ENCODE data around the gene WDR82.

WDR82 gene, protein sequence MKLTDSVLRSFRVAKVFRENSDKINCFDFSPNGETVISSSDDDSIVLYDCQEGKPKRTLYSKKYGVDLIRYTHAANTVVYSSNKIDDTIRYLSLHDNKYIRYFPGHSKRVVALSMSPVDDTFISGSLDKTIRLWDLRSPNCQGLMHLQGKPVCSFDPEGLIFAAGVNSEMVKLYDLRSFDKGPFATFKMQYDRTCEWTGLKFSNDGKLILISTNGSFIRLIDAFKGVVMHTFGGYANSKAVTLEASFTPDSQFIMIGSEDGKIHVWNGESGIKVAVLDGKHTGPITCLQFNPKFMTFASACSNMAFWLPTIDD

DNA sequence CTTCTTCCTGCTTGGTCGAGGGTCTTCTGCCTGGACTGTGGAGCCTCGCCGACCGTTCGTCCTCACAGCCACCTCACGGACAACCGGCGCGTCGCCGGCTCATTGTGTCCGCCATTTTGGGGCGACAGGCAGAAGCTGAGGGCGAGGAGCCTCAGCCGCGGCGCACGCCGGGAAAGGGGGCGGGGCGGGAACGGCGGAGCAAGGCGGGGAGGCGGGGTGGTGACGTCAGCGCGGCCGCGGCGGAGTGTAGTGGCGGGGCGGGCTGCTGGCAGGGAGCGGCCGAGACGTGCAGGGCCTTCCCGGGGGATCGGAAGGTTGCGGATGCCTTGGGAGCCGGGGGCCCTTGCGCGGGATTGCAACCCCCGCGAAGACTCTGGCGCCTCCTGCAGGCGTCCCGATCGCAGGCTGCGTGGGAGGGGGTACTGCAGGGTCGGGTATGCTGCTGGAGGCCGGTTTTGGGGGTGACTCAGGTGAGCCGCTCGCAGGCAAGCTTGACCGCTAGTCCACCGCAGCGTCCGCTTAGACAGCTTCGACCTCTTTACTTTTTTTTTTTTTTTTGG is at the start of gene WDR82:
WDR82 (minus strand) TSS at position 140 of the 560 bp plus-strand sequence. CDS start 288 bp downstream, outside the sequence.
- in situ Hi-C loops (cut with MboI; ENCODE audit: low sequenced_read_pairs) = no loop called here

DNA sequence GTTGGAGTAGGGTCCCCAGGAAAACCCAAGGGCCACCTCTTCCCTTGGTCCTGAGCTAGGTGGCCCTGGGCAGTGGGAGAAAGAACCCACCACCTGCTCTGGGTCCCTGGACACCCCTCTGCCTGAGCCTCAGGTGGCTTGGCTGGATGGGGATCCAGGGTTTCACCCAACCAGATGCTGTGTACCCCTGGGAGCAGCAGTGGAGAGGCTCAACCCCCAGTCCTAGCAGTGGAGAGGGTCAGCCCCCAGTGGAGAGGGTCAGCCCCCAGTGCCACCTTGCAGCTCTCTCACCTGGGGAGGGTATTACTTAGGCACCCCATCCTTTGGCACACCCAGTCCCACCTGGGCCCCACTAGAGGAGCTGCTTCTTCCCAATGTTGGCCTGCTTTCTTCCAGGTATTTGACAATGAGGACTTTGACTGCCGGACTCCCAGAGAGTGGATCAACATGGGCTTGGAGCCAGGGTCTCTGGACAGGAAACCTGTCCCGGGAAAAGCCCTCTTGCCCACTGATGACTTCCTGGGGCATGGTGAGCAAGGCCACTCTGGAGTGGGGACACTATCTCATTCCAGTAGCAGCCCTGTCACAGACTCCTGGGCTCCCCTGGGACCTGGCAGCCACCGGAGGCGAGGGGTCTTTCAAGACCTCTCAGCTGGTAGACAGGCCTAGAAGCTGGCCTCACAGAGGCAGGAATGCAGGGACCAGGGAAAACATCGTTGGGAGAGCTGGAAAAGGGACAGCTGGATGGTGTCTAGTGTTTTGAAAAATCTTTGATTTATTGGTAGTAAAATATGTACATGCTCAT is 49.2 kb upstream of the WDR82 start:
- in situ Hi-C loops (cut with MboI; ENCODE audit: low sequenced_read_pairs) = loop anchor here (25.0 kb wide), 1 partner anchor 90 kb away; the partner anchor contains the start of genes PPM1M, TLR9 and TWF2

DNA sequence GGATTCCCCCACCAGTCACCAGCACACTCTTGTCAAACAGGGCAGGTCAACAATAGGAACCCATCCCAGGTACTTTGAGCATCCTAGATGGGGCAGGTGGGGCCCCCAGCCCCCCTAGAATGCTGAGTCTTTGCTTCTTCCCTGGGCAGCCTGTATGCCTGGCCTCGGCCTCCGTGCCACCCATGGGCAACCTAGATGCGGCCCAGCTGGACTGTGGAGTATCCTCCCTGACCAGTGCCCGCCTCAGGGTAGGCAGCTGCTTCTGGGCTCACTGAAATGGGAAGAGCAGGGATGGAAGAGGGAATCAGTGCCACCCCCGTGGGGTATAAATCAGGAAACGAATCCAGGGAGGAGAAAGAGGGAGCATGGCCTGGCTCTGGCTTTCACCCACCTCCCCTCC is 48.5 kb upstream of the WDR82 start:
- in situ Hi-C loops (cut with MboI; ENCODE audit: low sequenced_read_pairs) = loop anchor here (25.0 kb wide), 1 partner anchor 90 kb away; the partner anchor contains the start of genes PPM1M, TLR9 and TWF2

DNA sequence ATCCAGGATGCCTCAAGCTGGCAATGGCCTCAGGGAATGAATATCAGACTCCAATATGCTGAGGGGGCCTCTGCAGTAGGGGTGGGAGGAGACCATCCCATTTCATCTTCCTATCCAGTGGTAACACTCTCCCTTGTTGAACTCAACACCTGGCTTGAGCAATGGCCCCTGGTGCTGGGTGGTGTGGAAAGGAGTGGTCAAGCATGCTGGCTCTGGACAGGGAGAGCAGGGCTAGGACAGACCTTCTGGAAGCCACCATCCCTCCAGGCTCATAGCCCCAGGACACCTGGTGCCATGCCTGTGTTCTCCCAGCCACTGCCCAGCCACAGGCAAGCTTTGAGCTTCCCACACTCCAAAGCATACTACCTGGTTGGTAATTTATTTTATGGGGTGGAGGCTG is 47.2 kb upstream of the WDR82 start:
- in situ Hi-C loops (cut with MboI; ENCODE audit: low sequenced_read_pairs) = loop anchor here (25.0 kb wide), 1 partner anchor 88 kb away; the partner anchor contains the start of genes PPM1M, TLR9 and TWF2

DNA sequence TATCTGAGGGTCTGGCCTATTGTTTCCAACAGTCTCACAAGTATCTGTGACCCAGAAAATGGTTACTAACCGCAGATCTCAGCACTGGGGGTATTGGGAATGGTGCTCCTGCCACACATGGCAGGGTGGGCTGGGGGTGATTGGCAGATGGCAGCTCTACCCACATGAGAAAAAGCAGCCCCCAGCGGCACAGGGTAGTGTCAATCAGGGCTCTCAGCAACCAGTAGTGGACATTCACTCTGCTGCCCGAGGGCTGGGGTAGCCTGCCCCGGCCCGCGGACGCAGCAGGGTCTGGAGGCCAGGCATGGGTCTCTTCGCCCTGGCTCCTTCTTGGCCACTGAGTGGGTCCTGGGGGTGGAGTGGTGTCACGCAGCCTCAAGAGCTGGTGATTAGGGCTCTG is 46.2 kb upstream of the WDR82 start:
- in situ Hi-C loops (cut with MboI; ENCODE audit: low sequenced_read_pairs) = loop anchor here (25.0 kb wide), 1 partner anchor 87 kb away; the partner anchor contains the start of genes PPM1M, TLR9 and TWF2

DNA sequence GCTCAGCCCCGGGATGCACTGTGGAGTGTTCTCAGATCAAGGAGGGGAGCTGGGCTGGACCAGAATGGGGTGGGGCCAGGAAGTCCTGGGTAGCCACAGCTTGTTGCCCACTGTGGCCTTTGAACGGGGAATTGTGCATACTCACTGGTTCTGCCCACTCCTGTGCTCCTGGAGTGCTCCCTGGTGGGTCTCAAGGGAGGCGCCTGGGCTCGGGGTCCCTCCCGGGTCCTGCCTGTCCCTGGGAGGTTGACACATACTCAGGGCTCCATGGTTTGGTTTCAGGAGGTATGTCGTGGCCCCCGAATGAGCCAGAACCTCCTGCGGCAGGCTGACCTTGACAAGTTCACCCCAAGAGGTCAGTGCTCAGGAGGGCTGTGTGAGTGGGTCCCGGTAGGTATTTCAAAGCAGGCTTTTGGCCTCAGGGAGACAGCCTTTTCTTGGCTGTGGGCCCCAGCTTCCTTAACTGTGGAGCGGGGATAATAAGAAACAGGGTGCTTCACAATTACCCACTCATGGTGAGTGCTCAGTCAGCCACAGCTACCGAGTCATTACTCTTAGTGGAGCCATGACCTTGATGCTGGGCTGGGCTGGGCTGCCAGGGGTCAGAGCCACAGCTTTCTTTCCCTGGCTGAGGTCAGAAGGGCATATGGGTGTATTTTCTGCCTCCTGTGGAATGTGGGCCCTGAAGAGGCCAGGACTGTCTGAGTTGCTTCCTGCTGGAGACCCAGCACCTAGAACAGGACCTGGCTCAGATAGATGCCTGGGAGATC is 45.3 kb upstream of the WDR82 start:
- in situ Hi-C loops (cut with MboI; ENCODE audit: low sequenced_read_pairs) = no loop called here

DNA sequence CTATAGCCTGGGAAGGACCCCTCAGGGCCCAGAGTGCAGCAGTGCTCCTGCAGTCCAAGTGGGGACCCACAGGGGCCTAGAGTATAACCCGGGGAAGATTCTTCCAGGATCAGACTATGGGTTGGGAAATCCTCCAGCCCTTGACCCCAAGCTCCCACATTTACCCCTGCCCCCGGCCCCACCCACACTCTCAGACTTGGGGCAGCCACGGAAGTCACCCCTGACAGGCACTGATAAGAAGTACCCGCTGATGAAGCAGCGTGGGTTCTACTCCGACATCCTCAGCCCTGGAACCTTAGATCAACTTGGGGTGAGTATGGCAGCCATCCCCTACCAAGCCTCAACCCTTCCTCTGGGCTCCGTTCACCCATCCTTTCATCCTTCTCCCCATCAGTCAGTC is 44.0 kb upstream of the WDR82 start:
- in situ Hi-C loops (cut with MboI; ENCODE audit: low sequenced_read_pairs) = no loop called here

DNA sequence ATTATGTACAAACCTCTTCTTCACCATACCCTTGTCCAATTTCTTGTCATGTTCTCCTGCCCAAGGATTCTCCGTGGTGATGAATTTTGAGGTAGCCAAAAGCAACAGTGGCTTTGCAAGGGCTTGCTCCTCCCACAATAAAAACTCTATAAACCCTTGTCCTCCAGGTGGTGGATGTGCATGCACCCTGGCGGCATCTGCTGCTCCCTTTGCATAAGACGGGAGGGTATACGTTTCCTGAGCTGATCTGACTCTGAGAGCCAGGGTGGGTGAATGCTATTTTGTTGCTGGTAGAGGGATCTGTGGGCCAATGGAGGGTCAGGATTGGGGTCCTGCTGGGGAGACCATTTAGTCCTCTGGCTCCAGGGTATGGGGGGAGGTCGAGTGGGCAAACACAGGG is 43.0 kb upstream of the WDR82 start:
- in situ Hi-C loops (cut with MboI; ENCODE audit: low sequenced_read_pairs) = no loop called here

DNA sequence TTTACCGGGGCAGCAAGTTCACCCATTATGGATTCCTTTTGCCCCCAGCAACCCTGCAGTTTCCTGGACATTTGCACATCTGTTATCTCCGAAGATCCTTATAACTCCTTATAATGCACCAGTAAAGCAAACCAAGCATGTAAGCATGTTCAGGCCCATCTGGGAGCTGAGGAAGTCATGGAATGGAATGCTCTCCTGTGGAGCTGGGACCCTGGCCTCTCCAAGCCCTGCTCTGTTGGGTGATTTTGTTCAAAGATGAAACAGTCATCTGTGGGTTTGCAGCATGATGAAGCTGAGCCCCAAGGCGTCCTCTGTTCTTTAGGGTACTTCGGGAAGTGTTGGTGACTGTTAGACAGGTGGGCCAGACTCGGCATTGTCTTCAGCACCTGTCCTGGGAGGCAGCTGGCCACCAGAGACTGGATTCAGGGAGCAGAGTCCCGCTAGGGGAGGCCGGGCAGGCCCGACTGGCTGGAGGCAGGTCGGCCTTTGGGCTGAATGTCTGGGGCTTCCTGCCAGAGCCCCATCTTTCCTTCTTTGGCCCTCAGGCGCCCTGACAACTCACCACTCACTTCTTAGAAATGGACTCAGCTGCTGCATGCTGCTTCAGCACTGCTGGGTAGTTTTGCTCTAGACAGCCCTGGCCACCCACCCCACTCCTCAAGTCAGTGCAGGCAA is 41.6 kb upstream of the WDR82 start:
- in situ Hi-C loops (cut with MboI; ENCODE audit: low sequenced_read_pairs) = no loop called here

DNA sequence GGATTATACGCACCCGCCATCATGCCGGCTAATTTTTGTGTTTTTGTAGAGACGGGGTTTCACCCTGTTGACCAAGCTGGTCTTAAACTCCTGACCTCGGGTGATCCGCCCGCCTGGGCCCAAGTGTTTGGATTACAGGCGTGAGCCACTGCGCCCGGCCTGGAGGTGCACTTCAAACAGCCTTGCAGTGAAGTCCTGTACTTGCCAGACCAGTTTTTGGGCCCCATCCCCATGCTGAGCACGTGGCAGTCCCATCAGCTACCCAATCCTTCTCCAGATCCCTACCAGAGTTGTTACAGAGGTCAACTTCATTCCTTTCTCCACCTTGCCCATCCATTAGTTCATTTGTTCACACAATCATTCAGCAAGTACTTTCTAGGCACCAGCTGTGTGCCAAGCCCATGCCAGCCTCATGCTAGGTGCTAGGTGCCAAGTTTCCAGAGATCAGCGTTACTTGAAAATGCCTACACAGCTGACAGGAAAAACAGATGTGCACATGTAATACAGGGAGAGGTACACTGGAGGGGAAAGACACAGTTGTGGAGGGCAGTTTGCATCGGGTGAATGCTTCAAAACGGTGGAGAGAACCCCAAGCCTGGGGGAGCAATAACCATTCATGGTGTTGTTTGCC is 39.9 kb upstream of the WDR82 start:
- in situ Hi-C loops (cut with MboI; ENCODE audit: low sequenced_read_pairs) = no loop called here

DNA sequence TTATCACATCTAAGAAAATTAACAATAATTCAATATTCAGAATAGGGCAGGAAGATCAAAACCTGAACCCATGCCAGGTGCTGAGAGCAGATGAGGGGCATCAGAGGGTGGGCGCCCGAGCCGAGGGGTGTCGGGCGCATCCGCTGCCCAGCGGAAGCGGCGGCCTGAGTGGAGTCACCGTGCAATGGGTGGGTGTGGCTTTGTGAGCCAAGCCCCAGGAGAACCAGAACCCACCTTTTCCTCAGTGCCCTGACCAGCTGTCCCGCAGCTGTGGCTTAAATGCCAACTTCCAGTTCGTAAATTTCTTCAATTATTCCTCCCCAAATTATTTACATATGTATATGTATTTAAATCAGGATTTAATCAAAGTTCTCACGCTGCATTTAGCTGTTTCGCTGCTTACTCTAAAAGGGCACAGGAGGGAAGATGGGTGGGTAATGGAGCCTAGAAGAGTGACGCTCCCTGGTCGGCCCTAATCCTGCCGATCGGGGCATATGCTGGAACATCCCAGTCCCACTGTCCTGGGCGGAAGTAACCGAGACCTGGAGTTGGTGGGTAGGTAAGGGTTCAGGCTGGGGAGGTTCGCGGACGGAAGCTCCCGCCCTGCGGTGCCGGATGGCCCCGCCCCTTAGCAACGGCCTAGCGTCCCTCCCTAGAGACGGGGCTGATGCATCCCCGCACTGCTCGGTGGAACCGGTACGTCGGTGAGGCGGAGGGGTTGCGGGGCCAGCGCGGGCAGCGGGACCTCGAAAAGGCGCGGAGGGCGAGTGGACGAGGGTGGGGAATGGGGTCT is 39.0 kb upstream of the WDR82 start:
- in situ Hi-C loops (cut with MboI; ENCODE audit: low sequenced_read_pairs) = no loop called here

DNA sequence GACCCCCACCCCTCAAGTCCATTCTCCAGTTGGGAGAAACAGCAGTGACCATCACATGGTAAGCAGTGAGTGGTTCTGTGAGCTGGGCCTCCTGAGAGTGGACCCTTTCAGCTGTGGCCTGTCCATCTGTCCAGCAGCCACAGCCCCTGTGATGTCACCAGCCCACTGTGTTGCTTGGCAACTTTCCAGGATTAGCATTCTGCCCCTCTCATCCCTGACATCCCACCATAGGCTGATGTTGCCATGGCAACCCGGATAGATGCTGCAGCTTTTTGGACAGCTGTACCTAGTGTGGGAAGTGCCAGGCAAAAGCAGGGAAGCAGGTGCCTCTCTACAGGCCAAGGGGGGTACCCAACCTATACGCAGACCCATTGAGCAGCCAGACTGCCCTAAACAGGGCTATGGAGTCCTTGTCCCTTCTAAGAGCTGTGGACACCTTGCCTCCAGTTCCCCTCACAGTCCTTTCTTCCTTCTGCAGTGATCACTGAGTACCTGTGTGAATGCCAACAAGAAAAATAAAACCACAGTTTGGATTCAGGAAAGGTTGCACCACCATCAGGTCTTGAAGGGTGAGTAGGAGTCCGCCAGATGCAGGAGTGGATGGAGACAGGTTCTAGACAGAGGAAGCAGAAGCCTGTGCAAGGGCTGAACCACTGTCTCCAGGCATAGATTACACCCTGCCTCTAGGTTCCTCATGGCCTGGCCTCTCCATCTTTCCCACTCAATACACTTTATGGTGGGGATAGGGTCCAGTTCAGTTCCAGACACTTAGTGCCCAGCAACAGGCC is 37.7 kb upstream of the WDR82 start, which contains the start of gene DNAH1:
DNAH1 (plus strand) TSS at position 343 of the 788 bp plus-strand sequence. CDS start 6,124 bp downstream, outside the sequence.
- in situ Hi-C loops (cut with MboI; ENCODE audit: low sequenced_read_pairs) = no loop called here

DNA sequence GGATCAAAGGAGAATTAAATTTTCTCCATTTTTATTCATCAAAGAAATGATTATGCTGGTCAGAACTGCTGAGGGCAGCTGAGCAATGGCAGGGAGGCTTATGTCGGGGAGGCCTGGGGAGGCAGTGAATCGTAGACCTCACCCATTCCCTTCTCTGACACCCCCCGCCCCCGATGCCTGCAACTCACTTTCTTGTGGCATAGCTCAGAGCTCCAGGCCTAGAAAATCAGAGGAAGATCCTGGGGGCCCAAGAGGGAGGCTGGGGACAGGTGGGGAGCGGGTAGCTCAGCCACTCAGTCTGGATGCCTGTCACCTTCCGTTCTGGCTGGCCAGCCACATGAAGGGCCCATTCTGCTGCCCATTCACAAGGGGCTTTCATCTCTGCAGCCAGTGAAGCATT is 36.6 kb upstream of the WDR82 start:
- in situ Hi-C loops (cut with MboI; ENCODE audit: low sequenced_read_pairs) = no loop called here

DNA sequence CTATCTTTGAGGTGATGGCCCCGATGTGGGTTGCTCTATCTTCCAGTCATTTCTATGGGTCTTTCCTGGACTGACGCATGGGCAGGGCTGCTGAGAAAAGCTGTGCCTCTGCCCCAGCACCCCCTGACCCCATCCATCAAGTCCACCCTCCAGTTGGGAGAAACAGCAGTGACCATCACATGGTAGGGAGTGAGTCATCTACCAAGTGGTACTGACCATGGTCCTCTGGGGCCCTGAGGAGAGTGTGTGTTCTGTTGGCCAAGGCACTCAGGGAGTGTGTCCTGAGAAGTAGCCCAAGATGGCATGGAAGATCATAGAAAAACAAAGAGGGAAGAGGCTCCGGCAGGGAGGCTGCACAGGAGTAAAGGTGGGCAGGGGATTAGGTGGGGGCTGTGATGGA is 36.0 kb upstream of the WDR82 start:
- in situ Hi-C loops (cut with MboI; ENCODE audit: low sequenced_read_pairs) = no loop called here

DNA sequence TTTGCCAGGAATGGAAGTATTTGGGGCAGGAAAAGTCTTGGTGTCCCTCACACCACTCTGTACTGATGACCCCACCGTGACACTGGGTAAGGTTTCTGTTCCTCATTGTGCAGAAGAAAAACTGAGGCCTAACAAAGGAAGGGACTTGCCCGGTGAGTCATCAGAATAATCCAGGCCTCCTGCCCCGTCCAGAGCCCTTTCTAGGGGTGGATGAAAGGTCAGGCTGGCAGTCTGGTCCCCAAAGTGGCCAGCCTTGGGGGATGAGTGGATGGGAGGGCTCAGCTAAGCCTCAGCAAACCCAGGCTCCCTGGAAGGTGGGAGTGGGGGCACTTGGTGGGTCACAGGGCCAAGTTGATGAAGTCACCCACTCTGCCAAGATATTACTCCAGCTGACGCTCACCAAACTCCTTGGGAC is 35.3 kb upstream of the WDR82 start:
- in situ Hi-C loops (cut with MboI; ENCODE audit: low sequenced_read_pairs) = no loop called here

DNA sequence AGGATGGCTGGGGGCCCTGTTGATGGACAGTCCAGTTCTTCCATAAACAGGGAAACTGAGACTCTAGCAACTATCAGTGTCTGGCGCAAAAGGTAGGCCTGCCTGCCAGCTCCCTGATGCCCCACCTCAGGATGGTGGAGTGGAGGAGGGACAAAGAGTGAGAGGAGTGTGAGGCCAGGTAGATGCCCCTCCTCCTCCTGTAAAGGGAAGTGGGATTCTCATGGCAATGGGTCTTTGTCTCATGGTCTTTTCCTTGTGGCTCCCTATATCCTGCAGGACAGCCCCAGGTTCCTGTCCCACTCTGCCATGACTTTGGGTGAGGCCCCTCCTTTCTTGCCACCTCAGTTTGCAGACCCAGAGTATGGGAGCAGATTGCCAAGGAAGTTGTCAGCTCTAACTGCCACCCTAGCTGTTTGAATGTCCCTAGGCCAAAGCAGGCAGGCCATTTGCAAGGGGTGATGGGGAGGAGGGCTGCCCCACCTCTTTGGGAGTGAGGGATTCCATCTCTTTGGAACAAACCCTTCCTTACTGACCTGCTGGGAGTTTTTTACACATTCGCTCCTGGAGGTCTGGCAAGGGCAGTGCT is 34.8 kb upstream of the WDR82 start:
- in situ Hi-C loops (cut with MboI; ENCODE audit: low sequenced_read_pairs) = no loop called here

DNA sequence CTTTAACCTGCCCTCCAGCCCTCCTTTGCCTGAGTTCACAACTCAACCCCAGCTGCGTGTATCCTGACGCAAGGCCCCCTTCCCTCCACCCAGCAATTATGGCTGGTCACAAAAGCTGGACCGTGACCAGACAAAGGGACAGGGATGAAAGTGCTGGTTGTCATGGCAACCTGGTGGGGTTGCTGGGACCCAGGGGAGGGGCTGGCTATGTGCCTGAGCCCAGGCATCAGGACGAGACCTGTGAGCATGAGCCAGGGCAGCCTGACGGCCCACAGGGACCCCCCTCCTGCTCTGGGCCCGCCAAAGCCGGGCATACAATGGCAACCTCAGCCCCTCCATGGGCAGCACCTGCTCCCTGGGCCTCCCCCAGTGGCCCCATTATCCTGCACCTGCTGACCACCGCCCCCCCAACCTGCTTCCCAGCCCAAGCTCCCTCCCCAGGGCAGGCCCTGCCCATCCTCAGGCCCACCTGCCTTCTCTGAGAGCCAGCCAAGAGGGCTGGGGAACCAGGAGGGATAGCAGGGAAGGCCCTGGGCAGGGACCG is 33.2 kb upstream of the WDR82 start:
- in situ Hi-C loops (cut with MboI; ENCODE audit: low sequenced_read_pairs) = no loop called here

Data from HL-60/S4 treated with retinoic acid at 250 ng/mL for 4 days and 3 days (cell line).